GM19467 (cell line): ENCODE results near the gene NPHP3.

Experiments
- ATAC-seq: cut with Tn5 transposase; IDR thresholded peaks from one replicate; pipeline ENCODE4 v1.9.1; 2021; ENCODE audit warnings: mild to moderate bottlenecking, moderate library complexity; ENCODE audit not compliant: unreplicated experiment

Gene NPHP3

DNA sequence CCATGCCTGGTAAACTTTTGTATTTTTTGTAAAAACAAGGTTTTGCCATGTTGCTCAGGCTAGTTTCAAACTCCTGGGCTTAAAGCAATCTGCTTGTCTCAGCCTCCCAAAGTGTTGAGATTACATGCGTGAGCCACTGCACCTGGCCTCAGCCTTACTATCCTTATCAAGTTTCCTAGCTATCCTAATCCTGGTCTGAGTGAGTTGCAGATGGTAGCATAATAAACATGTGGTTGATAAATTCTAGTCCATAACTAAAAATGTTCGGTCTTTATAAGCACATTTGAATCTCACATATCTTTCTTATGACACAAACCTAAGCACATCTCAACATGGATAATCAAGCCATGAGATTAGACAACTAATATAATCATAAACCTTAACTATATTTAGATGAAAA is 18.5 kb downstream of the NPHP3 start:
- no peak for ATAC-seq

DNA sequence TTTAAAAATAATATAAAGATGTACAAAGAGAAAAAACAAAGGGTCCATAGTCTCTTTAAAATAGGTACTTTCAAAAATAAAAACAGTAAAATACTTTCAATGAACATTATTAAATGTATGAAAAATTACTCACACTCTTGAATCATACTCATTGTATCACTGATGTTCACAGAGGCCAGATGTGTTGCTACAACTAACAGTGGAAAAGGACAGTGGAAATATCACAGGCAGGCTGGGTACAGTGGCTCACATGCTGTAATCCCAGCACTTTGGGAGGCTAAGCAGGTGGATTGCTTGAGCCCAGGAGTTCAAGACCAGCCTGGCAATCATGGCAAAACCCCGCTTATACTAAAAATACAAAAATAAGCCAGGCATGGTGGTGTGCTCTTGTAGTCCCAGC is 26.8 kb downstream of the NPHP3 start:
- ATAC-seq = no peak

DNA sequence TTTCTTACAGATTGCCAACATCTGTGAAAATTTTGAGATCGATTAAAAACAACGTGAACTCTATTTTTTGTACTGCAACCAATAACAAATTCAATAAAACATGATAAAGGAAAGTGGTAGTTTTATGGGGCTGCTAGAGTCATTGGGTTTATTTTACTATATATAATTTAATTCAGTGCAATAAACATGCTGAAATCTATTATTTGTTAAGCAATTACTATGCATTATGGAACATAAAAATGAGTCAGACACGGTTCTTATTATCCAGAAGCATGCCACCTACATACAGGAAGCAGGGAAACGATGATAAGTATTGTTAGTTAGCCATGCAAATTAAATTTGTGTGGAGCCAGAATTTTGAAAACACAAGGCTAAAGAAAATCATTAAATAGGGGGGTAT is 27.2 kb downstream of the NPHP3 start:
- ATAC-seq = no peak

DNA sequence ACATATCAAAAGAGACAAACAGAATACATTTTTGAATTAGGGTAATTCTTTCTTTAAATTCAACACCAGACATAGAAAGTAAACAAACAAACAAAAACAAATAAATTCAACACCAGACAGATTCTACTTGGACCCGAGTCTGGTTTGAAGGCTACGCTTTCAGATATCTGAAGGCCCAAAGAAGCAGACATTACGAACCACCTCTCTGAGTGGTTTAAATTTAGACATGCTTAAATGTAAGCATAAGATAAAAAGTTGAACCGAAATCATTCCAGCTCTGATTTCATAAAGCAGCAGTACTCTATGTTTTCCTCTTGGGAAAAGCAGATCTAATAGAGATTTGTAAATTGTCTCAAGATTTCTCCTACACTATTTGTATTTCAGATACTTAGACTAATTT is 32.2 kb downstream of the NPHP3 start:
- ATAC-seq = no peak

DNA sequence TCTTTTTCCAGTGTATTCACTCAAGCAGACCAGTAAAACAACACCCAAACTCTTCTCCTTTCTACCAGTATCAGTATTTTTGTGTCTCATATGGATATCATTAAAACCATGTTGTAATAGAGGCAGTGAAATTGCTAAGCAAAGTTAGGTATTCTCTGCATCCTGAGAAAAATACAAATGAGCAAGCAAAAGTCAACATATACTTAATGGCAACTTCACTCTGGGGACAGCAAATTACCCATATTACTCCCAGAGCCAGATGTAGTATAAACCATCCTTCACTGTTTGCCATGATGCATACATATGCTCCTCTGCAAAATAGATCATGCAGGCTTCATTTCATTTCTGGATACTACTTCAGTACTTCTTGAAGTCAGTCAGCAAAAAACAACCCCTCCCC is 40.0 kb downstream of the NPHP3 start:
- no peak for ATAC-seq

DNA sequence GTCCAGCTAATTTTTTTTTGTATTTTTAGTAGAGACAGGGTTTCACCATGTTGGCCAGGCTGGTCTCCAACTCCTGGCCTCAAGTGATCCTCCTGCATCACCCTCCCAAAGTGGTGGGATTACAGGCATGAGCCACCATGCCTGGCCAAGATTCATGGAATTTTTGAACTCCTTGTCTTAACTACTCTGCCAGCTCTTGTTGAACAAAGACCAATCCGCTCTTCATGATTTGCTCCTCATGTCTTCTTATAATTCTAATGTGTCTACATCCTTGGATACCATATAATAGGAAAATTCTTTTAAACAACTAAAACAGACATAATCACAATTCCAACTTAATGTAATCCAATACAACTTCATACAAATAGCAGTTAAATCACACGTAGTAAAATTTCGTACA is 40.8 kb downstream of the NPHP3 start:
- no peak for ATAC-seq

DNA sequence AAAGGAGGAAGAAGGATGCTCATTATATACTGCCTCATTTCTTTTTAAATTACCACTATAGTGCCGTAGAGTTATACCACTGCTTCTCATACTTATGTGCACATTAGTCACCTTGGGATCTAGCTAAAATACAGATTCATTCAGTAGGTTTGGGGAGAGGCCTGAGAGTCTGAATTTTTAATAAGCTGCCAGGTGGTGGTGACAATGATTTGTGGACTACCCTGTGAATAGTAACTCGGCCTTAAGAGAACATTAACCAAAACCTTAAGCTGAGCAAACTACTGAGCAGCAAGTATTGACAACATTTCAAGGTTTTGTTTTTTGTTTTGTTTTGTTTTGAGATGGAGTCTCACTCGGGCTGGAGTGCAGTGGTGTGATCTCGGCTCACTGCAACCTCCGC is 42.3 kb downstream of the NPHP3 start:
- ATAC-seq = no peak

DNA sequence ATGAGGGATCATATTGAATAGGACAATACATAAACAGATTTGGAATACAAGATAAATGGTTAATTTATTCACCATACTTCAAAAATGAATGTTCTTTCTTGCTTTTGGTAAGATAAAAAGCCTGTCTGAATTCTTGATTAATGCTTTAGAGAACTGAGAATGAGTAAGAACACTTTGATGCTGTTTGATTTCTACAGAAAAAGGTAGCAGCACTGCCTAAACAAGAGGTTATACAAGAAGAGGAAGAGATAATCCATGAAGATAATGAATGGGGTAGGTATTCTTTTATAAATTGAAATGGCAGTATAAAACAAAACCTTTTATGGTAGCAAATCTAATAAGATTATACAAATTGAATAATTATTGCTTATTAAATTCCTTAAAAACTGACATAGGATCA is 46.8 kb downstream of the NPHP3 start:
- ATAC-seq = no peak

DNA sequence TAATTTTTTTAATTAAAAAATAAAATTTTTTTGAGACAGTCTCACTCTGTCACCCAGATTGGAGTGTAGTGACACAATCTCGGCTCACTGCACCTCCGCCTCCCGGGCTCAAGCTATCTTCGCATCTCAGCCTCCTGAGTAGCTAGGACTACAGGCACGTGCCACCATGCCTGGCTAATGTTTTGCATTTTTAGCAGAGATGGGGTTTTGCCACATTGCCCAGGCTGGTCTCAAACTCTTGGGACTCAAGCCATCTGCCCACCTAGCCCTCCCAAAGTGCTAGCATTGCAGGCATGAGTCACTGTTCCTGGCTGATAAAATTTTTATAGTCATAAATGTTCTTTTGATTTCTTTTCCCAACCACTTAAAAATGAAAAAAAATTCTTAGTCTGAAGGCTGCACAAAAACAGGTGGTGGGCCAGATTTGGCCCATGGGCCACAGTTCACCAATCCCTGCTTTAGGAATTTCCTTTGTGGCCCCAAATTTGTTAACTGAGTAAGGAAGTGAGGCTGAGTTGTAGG is 52.9 kb downstream of the NPHP3 start:
- no peak for ATAC-seq

DNA sequence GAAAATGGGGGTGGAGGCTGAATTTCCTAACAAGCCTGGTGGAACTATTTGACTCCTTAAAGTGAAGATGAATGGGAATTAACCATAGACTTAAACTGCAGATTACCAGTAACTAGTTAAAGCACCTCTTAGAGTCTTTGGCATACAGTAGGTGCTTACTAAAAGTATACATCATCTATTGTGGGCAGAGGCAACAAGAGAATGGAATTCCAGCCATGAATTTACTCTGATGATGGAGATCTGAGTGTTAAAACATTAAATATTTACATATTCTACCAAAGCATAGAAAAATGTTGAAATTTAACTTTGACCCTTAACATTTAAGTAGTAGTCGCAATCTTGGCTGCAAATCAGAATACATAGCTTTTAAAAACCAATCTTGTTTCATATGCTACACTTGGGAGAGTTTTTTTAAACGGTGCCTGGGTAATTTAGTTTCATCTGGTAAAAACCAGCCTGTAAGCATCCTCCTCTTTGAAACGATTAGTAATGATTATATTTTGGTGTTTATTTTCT is 56.9 kb downstream of the NPHP3 start:
- no peak for ATAC-seq

DNA sequence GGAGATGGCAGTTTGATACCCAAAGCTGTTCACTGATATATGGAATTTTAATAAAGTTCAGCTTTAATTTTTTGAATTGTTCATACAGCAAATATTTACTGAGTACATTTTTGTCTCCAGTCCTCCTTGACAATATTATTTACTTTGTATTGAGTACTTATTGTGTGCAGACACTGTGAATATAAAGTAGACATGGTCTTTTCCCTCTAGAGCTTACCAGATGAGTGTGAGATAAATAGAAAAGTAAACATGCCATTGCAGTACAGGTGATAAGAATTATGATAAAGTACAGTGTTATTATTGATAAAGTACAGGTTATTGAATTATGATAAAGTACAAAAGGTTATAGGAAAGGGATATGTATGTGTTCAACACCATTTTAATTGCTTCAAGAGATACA is 60.0 kb downstream of the NPHP3 start:
- no peak for ATAC-seq

DNA sequence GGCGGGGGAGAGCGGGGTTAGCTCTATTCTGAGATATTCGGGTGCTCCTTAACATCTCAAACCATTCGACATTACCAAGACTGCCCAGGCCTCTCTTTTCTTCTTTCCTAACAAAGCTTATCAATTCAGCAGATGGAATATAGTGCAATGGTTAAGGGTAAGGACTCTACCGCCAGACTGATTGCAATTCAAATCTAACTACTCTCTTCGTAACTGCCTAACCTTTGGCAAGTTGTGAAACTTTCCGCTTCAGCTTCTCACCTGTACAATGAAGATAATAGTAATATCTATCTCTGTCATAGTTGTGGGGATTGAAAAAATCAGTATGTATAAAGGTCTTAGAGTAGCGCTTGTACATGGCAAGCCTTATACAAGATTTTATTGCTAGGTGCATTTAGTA is 61.1 kb downstream of the NPHP3 start:
- ATAC-seq = no peak

DNA sequence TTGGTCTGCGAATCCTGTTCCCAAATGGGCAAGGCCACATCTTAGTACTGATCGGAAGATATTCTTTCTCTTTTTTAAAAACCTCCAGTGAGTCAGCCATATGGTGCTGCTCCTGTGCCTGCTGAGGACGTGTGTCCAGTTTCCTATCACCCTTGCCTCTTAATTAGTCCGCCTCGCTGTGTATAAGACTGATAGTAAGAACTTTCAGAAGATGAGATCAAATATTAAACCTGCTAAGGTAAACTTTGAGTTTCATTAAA is 61.5 kb downstream of the NPHP3 start:
- ATAC-seq = no peak

DNA sequence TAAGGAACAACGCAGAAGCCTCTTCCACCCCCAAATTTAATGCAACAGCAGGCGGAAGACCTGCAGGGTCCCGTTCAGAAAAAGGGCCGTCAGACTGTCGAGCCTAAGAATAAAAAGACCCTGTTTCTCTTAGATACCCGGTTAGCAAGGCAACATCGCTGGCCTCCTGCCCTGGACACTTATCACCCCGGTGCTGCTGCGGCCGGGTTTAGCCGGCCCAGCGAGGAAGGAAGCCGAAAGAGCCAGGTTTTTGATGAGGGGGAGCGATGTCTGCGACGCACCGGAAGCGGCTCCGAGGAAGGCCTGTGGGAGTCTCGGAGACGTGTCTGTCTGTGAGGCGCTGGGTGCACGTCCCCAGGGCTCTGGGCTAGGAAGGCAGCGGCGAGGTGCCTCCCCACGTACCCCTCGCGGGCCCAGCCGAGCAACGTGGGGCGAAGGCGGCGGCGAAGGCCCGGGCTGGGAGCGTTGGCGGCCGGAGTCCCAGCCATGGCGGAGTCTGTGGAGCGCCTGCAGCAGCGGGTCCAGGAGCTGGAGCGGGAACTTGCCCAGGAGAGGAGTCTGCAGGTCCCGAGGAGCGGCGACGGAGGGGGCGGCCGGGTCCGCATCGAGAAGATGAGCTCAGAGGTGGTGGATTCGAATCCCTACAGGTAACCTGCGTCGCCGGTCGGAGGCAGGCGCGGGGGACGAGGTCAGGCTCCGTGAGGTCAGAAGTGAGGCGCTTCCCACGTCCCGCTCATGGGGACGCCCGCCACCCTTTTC is 62.0 kb downstream of the NPHP3 start, which contains the start of gene UBA5:
Gene UBA5 (plus strand): TSS at position 278 of the 759 bp plus-strand sequence. CDS start 209 bp downstream, at position 487.
- ATAC-seq = peak; percentile 63

DNA sequence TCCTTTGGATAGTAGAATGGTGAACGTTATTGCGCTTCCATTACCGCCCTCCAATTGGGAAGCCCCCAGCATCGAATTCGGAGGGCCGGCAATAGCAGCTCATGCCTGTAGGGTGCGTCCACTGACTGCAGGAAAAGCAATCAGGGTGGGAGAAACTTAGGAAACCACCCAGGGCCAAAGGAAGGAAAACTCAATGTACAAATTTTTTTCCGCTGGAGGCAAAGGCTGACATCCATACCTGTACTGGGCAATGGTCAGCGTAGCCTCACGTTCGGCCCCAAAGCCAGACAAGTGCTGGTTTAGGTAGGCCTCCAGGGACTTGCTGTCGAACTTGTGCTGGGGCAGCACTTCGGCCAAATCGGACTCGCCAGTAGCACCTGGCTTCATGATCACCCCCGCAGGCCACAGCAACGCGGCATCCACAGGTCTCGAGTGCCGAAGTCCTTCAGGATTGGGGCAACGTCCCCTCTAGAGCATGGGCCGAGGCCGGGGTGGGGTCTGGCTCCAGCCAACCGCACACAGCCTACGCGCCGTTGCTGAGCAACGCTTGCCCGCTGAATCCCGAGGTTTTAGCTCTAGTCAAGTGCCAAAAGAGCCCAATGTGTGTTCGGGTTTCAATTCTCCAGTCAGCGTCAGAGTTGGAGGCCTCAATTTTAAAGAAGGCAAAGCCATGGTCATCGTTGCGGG is 62.7 kb downstream of the NPHP3 start, which contains the start of gene ACAD11:
Gene ACAD11 (minus strand): TSS at position 445 of the 687 bp plus-strand sequence. CDS start 58 bp downstream, at position 387.
- ATAC-seq = peak; percentile 51

DNA sequence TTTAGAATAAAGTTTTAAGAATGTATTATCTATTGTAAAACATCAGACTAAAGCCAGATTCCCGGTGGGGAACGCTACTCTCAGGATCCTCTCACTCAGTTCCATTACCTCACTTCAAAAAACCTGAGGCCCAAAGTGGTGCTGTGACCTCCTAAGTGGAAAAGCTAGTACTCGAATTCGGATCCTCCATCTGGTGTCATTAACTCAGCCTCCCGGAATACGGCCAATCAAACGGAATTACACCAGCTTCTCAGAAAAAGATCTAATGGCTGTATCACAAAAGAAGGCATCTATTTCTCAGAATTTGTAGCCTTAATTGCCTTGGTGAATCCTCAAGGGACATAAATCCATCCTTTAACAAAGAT is 63.2 kb downstream of the NPHP3 start:
- ATAC-seq = no peak

DNA sequence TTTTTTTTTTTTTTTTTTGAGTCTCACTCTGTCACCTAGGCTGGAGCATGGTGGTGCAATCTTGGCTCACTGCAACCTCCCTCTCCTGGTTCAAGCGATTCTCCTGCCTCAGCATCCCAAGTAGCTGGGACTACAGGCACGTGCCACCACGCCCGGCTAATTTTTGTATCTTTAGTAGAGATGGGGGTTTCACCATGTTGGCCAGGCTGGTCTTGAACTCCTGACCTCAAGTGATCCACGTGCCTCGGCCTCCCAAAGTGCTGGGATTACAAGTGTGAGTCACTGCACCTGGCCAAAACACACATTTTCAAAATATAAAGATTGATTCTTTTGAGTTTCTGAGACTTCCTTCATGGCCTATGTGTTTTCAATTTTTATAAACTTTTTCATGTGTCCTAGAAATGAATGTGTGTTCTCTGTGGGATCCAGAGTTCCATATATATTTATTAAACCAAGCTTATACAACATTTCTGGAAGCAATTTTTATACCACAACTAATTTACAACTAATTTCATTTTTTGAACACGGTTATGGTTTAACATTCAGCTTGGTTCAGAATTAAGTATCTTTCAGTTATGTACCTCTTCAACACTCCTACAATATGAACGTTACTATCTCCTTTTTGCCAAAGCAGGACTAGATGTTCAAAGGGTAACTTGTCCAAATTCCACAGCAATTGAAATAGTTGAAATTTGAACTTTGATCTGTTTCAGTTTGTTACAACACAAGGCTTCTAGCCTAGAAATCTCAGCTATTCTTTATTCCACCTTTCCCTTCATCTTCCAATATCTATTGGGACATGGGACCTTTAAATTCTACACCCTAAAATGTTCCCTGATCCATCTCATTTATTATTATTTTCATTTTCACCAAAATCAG is 64.1 kb downstream of the NPHP3 start:
- ATAC-seq = no peak

DNA sequence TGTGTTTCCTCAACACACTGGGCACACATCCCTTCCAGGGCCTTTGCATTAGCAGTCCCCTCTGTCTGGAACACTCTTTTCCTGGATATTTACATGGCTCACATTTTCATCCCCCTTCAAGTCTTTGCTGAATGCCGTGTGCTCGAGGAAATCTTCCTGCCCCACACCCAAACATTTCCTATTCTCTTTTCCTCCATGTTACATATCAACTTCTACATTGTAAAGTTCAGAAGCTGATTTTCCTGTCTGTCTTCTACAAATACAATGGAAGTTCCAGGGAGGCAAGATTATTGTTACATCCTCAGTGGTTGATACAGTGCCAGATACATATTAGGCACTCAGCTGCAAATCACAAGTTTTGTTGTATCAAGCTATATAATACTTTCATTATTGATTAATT is 66.7 kb downstream of the NPHP3 start:
- no peak for ATAC-seq

DNA sequence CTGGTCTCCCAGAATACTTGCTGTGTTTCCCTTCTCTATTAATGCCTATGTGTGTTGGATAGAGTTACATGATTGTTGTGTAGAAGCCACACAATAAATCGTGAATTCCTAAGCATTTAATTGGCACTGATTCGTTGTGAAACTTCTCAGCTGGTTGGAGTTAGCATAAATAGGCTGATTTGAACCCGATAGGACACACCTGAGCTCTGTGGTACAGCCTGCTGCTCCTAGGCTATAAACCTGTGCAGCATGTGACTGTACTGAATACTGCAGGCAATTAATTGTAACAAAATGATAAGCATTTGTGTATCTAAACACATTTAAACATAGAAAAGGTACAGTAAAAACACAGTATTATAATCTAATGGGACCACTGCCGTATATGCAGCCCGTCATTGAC is 67.5 kb downstream of the NPHP3 start:
- ATAC-seq = no peak

DNA sequence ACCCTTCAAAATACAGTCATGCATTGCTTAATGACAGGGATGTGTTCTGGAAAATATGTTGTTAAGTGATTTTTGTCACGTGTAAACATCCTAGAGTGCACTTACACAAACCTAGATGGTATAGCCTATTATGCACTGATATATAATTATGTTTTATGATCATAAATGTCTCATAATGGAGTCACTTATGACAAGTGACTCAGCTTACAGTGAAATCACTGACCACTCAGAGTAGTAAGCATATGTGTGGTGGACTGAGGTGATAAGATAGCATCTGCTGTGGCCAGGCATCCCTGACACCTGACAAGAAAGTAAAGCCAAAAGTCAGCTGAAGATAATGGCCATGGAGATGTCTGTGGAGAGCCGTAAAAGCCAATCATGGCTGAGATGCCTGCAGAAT is 68.0 kb downstream of the NPHP3 start:
- no peak for ATAC-seq

DNA sequence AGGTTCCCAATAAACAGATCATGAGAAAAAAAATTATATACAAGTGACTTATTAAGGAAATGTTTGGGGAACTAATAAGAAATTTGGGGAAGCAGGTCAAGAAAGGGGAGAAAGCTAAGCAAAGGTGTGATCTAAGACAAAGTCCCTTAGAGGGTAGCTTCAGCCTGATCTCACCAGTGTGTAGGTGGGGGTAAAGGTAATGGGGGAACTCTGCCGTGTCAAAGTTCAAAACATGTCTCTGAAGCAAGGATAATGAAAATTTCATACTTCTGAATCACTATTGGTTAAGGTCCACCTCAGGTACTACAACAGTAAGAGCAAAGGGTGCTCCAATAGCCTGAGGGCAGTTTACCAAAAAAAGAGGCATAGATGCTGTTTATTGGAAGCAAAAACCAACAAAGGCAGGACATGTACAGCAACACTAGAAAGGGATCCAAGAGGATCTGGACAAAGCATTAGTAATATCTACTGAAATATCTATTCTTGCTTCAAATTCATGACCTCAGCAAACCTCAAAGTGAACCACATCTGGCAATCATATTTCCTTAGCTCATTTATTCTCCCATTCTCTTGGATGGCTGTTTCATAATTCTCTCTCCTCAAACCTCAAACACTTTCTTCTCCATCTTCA is 69.5 kb downstream of the NPHP3 start:
- ATAC-seq = no peak
